OCI-LY3 (cell line): ENCODE results near the gene AHRR.

Experiments
- H2AFZ ChIP-seq: fragments of 200-600, 300-600 bp; shearing (Covaris generic); 2 replicates; pipeline ENCODE4 v1.6.0; 2014; ENCODE audit warnings: antibody characterized with exemption, low read depth, low read length
- H3K27ac ChIP-seq: fragments of 200-600, 300-600 bp; sonication (generic); 2 replicates; pipeline ENCODE4 v1.5.1; 2014; ENCODE audit warnings: mild to moderate bottlenecking, low read length, moderate library complexity, mixed read lengths
- H3K27me3 ChIP-seq: fragments of 200-600, 300-600 bp; sonication (generic); 2 replicates; pipeline ENCODE4 v1.6.1; 2014; ENCODE audit warnings: low read depth, low read length, mixed read lengths
- H3K36me3 ChIP-seq: fragments of 200-600, 300-600 bp; sonication (generic); replicated peaks from 2 replicates; pipeline ENCODE3; 2014; ENCODE audit warnings: low read depth, low read length, mixed read lengths
- H3K4me1 ChIP-seq: fragments of 300-600, 200-600 bp; sonication (generic); 2 replicates; pipeline ENCODE4 v1.6.1; 2014; ENCODE audit warnings: low read length, mixed read lengths
- H3K4me2 ChIP-seq: fragments of 200-600, 300-600 bp; sonication (generic); 2 replicates; pipeline ENCODE4 v1.6.1; 2014; ENCODE audit warnings: low read length, mixed read lengths
- H3K4me3 ChIP-seq: fragments of 300-600, 200-600 bp; sonication (generic); 2 replicates; pipeline ENCODE4 v1.5.1; 2014; ENCODE audit warnings: antibody characterized with exemption, mild to moderate bottlenecking, low read length, moderate library complexity
- H3K79me2 ChIP-seq: fragments of 300-600, 200-600 bp; shearing (Covaris generic); 2 replicates; pipeline ENCODE4 v1.6.1; 2014; ENCODE audit warnings: mild to moderate bottlenecking, low read length, mixed read lengths
- H3K9ac ChIP-seq: fragments of 300-600, 200-600 bp; shearing (Covaris generic); 2 replicates; pipeline ENCODE4 v1.6.0; 2014; ENCODE audit warnings: mild to moderate bottlenecking, low read length, moderate library complexity
- H3K9me3 ChIP-seq: fragments of 200-600, 300-600 bp; shearing (Covaris generic); 2 replicates; pipeline ENCODE4 v1.6.1; 2014; ENCODE audit warnings: low read length, mixed read lengths; ENCODE audit not compliant: insufficient read depth
- H4K20me1 ChIP-seq: fragments of 200-600, 300-600 bp; sonication (generic); 2 replicates; pipeline ENCODE4 v1.6.1; 2016; ENCODE audit warnings: low read length, mixed read lengths; ENCODE audit not compliant: insufficient read depth
- EZH2phosphoT487 ChIP-seq: fragments of 200-600 bp; shearing (Covaris generic); IDR thresholded peaks from 2 replicates; pipeline ENCODE4 v1.6.1; 2018; ENCODE audit warnings: antibody characterized with exemption, mixed run types, low read depth
- TF ChIP-seq, protein P1 (sequence below): fragments of 200-600, 300-600 bp; sonication (generic); IDR thresholded peaks from 2 replicates; pipeline ENCODE4 v1.5.1; 2014; ENCODE audit warnings: antibody characterized with exemption, low read length, low read depth

Gene AHRR

DNA sequence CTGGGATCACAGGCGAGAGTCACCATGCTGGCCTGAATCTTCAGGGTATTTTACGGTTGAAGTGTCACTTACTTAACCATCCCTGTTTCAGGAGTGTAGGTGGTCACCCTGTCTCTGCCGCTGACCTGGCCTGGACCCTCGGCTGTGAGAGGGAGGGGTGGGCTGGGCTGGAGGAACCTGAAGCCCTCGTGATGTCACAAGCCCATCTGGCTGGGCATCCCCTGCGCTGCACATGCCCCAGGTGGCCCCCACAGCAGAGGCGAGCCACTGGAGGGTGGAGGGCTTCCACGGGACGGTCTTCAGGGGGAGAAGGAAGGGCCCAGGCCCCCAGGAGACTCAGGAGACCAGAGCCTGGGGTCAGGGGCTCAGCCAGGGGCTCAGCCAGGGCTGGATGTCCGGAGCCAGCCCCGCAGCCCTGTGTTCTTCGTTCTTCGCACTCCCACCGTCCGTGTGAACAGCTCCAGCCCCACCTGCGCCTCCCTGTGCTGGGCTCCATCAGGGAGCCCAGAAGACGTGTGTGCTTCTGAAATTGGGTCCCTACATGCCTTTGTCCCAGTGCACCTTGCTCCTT, 7.6 kb upstream of the AHRR start:
- Histone ChIP-seq H3K9ac (no peak overlapping the region), H3K4me3 (no peak overlapping the region), H3K4me2 (no peak overlapping the region), H4K20me1 (no peaks in the 10 kb centered on the region), H2AFZ (no peak overlapping the region), H3K27ac (no peak overlapping the region), H3K4me1 (peaks cover 10% of the 10 kb centered on the region), H3K9me3 (no peaks in the 10 kb centered on the region), H3K36me3 (no peaks in the 10 kb centered on the region), H3K79me2 (no peaks in the 10 kb centered on the region), H3K27me3 (no peaks in the 10 kb centered on the region)
- TF ChIP-seq EZH2phosphoT487: no peak
- TF ChIP-seq, protein P1, sequence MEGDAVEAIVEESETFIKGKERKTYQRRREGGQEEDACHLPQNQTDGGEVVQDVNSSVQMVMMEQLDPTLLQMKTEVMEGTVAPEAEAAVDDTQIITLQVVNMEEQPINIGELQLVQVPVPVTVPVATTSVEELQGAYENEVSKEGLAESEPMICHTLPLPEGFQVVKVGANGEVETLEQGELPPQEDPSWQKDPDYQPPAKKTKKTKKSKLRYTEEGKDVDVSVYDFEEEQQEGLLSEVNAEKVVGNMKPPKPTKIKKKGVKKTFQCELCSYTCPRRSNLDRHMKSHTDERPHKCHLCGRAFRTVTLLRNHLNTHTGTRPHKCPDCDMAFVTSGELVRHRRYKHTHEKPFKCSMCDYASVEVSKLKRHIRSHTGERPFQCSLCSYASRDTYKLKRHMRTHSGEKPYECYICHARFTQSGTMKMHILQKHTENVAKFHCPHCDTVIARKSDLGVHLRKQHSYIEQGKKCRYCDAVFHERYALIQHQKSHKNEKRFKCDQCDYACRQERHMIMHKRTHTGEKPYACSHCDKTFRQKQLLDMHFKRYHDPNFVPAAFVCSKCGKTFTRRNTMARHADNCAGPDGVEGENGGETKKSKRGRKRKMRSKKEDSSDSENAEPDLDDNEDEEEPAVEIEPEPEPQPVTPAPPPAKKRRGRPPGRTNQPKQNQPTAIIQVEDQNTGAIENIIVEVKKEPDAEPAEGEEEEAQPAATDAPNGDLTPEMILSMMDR: no peak

DNA sequence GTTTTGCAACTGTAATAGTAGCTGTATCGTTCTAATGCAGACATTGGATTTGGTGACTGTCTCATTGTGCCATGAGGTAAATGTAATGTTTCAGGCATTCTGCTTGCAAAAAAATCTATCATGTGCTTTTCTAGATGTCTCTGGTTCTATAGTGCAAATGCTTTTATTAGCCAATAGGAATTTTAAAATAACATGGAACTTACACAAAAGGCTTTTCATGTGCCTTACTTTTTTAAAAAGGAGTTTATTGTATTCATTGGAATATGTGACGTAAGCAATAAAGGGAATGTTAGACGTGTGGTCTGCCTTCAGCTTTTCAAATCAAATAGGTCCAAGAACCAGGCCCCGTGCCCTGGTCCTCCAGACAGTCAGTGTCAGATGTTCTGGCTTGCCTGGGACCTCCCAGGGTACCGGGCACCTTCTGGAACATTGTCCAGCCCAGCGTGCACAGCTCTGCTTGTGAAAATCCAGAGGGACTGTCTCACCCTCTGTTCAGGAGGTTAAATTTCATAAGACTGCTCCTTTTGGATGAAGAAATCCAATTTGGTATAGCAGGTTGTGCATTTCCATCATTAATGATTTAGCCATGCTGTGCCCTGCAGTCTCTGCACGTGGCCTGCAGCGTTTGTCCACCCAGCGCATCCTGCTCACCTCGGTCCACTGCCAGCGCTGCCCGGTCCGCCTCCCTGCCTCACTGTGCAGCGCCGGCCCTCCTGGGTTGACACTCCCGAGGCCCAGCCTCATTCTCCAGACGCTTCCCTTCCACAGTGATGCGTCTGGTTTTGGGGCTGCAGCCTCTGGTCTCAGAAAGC, 6.6 kb upstream of the AHRR start:
- Histone ChIP-seq H3K9ac (no peak overlapping the region), H4K20me1 (no peaks in the 10 kb centered on the region), H3K27ac (no peak overlapping the region)

GRCh38 chr5:315488-316209, 5.9 kb upstream of the AHRR start:
- Histone ChIP-seq H3K9me3 (no peaks in the 10 kb centered on the region), H3K36me3 (no peaks in the 10 kb centered on the region), H3K9ac (no peak overlapping the region), H2AFZ (no peak overlapping the region), H3K27ac (no peak overlapping the region), H3K4me2 (no peak overlapping the region), H4K20me1 (no peaks in the 10 kb centered on the region), H3K4me3 (no peak overlapping the region), H3K79me2 (no peaks in the 10 kb centered on the region), H3K27me3 (no peaks in the 10 kb centered on the region), H3K4me1 (peaks cover 10% of the 10 kb centered on the region)
- TF ChIP-seq, protein P1: no peak
- TF ChIP-seq EZH2phosphoT487: no peak

More for the DNA sequence above, 6.6 kb upstream of the AHRR start:
- Histone ChIP-seq H3K36me3 (no peaks in the 10 kb centered on the region), H2AFZ (no peak overlapping the region), H3K9me3 (no peaks in the 10 kb centered on the region), H3K79me2 (no peaks in the 10 kb centered on the region), H3K27me3 (no peaks in the 10 kb centered on the region), H3K4me1 (peaks cover 10% of the 10 kb centered on the region), H3K4me3 (no peak overlapping the region), H3K4me2 (no peak overlapping the region)
- TF ChIP-seq EZH2phosphoT487: no peak
- TF ChIP-seq, protein P1: no peak
